NCI-H2171 treated with DMSO at 0.1 percent for 48 hours (cell line): ENCODE results near the gene UGT8.
A peak's percentile ranks its signal among the peaks of the same experiment; 100 is the strongest.
"Not testable (repeated sequence)": the region's sequence is repeated elsewhere in the genome, so short reads cannot be mapped to it uniquely, and the experiment has no call there.

Experiments
- DNase-seq: peaks from one replicate; lab custom pipeline; 2025; lab: John Stamatoyannopoulos, UW

The UGT8 gene

DNA sequence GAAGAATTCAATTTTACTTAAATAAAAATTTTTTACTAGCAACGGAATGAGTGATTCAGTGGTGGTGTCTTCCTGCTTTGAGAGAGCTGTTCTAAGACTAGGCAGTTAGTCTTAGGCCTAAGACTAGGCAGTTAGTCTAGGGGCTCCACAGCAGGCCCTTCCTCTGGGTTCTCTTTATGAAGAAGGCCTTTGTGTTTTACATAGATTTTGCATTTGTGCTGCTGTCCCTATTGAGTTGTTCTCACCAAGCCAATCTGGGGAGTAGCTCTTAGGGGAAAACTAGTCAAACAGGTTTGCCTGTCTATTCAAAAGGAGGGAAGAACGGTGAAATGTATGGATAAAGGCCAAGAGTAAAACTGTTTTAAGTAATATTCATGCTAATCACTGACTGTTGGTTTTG lies 7.6 kb downstream of the UGT8 start:
- DNase-seq = no peak

DNA sequence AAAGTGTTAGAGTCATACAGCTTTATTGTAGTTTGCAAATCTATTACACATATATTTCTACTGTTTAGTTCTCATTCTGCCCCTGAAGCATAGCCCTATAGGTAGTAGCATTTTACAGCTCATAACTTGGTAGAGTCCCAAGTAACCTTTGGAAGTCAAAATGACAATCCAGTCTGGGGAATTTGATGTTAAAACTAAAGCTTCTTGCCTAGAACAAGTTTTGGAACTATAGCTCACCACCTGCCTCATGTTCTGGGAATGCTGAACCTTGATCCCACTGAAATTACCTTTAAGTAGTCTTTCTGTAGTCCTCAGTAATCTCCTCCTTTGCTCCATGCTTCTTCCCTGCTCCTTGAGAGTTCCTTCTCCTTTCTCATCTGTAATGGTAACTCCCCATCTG lies 8.4 kb downstream of the UGT8 start:
- no peak for DNase-seq

DNA sequence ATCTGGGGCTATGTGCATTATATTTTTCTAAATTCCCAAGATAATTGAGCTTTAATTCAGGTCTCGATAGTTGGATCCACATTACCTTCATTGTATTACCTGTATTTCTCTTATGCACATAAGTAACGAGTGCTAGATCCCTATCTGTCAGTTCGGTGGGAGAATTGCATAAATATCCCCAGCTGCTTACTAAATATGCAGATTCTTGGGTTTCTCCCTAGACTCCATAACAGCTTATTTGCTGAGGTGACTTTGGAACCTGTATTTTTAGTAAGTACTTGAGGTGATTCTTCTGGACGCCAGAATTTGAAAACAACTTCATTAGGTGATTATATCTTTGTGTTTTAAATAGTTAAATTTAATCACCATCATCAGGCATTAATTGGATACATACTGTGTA lies 15.0 kb downstream of the UGT8 start:
- peak; percentile 13 for DNase-seq

DNA sequence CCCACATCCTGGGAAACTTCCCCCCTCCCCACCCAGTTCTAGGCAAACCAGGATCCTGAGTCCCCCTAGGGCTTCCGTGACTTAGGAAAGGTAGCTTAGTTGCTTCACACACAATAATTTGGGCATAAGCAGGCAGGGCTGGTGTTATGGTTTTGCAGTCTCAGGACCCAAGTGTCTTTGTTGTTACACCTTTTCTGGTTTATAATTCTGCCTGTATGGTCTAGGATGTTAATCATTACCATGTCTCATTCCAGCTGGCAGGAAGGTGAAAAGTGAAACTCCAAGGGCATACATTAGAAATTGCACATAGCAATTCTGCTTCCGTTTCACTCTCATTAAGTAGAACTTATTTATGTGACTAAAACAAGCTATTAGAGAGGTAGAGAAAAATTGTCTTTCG lies 16.8 kb downstream of the UGT8 start:
- DNase-seq = peak; percentile 14

DNA sequence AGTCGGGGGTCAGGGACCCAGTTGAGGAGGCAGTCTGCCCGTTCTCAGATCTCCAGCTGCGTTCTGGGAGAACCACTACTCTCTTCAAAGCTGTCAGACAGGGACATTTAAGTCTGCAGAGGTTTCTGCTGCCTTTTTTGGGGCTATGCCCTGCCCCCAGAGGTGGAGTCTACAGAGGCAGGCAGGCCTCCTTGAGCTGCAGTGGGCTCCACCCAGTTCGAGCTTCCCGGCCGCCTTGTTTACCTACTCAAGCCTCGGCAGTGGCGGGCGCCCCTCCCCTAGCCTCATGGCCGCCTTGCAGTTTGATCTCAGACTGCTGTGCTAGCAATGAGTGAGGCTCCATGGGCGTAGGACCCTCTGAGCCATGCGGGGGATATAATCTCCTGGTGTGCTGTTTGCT lies 17.4 kb downstream of the UGT8 start:
- peak; percentile 48 for DNase-seq

DNA sequence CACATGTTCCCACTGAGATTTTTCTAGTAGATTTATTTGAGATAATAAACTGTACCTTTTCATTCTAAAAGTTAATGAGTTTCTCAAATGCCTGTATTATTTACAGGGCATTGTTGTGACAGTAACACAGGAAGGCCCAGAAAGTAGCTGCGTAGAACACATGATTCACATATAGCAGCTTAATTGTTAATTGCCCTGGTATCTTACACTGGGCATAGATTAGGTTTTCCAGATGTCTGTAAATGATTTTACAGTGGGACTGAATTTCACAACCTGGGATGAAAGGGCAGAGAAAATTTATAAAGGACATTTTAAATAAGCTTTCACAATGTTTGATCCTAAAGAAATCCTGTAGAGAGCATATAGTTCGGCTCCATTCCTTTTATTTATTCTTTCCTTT lies 27.6 kb downstream of the UGT8 start:
- no peak for DNase-seq

DNA sequence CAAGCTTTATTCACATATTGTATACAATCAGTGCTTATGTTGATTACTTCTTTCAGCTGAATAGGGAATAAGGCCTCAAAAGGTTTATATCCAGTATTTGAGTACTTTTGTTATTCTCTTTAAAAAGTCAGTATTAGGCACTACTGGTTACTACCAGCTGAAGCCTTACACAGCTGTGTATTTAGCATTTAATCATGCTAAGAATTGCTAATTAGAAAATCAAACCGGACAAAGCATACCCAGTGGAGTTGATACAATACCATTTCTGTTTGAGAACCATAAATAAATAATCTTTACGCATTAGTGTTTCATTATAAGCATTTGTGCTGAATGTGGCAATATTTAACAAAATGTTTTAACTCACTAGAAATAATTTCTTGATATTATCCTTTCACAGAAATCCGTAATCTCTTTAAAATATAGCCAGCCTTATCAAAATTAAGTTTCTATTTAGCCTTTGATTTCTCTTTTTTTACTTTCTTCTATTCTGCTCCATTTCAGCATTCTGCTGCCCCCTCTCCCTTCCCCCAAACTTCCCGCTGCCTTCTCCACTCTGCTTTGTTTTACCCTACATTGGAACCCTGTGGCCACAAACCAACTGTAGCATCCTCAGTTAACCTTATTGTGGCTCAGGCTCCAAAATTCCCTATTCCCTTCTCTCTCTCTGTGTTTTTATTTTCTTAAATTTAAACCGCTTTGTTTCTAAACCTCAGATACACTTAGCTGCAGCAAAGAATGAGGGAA lies 37.8 kb downstream of the UGT8 start:
- DNase-seq = no peak

DNA sequence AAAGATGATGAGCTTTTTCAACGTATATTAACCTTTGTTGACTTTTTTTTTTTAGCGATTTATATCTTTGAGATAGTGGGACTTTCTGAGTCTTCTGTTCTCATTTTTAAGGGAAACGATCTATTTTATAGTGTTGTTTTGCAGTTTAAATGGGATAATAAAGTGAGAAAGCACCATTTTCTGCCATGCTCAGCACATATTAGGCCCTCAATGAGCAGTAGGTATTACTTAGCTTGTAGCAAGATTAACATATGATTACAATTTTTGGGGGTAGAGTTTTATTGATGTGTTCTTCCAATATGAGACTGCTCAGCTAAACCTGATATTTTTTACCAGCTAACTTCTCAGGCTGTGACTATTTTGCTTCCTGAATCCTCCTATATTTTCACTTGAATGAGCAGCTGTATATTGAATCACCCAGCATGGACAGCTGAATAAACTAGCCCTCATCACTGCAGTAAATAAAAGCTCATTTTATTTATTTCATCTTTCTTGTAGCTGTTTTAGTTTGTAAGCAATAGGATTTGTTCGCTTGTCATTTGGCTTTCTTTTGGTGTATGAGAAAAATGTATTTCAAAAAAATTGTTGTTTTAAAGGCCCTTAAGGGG lies 43.7 kb downstream of the UGT8 start:
- DNase-seq = no peak

DNA sequence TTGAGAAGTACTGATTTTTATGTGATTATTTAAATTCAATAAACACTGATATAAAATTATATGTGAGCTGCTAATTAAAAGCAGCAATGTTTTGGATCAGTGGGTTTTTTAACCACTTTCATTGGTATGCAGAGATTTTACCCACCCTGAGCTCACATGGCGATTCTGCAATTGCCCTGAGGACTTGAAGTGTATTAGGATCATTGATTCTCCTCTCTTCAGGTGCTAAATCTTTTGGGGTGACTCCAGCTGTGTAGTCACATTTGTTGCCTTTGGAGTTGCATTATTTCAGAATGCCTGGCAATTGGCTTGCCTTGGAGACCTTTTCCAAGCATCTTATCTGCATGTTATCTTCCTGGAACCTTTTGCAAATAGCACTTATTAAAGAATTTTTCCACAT lies 51.3 kb downstream of the UGT8 start:
- DNase-seq = no peak

DNA sequence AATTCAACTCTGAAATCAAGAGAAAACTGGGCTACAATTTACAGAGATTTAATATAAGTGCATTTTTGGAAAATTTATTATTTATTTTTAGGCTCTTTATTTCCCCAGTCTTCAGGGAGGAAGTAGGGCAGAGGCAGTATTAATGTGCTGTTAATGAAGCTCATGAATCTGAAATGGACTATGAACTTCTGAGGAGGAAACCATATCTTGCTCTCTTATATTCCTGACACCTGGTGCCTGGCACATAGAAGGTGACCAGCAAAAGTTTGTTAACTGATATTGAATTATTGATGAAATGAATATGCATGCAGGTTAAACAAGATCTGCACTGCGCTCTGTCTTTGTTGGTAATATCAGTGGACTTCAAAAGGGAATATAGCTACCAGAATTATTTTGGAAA lies 55.1 kb downstream of the UGT8 start:
- no peak for DNase-seq

DNA sequence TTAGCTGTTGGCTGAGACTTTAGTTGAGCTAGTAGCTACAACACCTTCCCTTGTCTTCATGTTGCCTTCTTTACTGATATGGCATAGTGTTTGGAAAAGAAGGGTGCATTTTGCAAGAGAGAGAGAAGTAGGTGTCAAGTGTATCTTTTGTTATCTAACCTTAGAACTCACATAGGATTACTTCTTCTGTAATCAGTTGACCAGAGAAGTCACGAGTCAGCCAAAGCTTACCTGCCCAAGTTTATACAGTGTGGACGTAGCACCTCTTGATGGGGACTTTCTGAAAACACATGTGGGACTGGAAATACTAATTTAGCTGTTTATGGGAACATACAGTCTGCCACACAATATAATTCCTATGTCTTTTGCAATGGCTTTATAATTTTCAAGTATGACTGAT lies 56.0 kb downstream of the UGT8 start:
- no peak for DNase-seq

DNA sequence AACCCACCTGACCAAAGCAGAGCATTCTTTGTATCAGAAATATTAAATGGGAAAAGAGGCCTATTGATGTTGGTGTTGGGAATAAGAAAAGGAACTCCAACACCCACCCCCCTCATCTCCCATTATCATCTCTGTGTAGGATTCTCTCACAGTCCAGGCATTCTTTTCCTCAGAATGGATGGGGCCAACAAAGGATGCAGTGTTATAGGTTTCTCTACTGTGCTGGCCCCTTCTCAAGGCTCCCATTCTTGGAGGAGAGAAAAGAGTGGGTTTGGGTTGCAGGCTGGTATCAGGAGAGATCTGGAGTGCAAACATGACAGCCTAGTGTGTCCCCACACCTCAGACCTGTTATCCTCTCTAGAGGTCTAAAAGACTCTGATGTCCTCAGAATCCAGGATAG lies 59.6 kb downstream of the UGT8 start:
- DNase-seq = no peak

DNA sequence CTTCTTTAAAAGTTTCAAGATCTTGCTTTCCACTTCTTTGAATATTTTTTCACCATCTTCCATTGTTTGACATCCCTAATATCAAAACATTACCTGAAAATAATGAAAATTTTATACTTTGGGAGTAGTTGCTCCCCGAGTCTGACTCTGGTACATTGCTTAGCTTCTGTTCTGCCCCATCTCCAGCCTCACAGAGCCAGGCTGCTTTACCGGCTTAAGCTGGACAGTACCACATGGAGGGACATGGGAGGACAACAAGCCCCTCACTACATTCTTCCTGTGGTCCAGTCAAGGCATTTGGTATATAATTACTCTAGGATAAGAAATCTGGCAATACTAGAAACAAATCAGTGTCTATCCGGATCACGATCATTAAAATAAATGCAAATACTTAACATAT lies 60.2 kb downstream of the UGT8 start:
- DNase-seq = no peak

DNA sequence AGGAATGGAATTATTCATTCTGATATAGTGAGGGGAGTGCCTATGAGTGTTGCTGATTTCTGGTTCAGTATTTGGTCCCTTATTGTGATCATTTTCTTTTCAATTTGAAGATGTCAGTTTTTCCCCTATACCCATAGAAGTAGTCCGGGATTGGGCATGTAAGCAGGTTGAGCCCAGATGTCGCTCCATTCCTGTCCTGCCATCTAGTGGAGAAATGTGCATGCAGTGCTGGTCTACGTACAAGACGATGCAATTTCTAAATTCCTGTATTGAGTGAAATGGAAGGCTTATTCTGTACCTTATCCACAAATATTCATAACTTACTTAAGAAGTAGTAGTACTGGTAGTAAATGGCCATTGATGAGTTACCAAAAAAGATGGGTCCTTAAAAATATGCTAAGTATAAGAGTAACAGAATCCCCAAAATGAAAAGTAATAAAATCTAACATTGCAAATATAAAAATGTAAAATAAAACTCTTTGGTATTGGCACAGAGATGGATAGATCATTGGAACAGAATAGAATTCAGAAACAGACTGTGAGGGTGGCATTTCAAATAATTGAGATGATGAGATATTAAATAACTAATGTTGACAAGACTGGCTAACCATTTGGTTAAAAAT lies 60.9 kb downstream of the UGT8 start:
- peak; percentile 58 for DNase-seq

DNA sequence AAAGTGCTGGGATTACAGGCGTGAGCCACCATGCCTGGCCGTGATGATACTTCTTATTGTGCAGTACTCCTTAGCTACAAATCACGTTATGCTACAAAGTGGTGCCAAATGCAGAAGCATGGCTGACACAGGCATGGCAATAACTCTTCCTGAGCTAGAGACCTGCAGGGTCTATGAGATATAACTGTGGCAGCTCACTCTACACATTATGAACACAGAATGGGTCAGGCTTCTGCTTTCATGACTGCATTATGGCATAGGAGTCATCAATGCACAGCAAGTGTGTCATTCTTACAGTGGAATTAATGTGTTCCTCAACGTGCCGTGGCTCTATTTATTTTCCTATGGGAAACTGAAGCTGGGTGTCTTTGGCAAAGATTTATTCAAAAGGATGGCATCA lies 64.5 kb downstream of the UGT8 start:
- no peak for DNase-seq

DNA sequence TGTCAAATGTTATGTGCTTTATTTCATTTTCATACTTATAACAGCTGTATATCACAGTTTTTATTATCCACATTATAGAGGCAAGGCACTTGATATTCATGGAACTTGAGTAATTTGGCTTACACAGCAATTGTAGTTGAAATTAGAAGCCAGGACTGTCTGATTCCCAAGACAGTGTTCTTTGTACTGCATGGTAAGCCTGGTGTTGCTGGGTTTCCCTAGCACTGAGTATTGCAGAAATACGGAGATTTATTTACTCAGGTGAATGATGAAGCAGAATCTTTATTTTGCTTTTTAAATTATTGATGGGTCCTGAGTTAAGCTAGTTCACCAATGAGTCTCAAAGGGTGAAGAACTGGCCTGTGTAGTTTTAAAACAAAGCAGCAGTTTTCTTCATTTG lies 70.0 kb downstream of the UGT8 start:
- no peak for DNase-seq

DNA sequence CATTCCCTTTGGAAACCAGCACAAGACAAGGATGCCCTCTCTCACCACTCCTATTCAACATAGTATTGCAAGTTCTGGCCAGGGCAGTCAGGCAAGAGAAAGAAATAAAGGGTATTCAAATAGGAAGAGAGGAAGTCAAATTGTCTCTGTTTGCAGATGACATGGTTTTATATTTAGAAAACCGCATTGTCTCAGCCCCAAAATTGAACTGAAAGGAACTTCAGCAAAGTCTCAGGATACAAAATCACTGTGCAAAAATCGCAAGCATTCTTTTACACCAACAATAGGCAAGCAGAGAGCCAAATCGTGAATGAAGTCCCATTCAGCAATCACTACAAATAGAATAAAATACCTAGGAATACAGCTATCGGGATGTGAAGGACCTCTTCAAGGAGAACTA lies 72.1 kb downstream of the UGT8 start:
- not testable (repeated sequence) for DNase-seq

DNA sequence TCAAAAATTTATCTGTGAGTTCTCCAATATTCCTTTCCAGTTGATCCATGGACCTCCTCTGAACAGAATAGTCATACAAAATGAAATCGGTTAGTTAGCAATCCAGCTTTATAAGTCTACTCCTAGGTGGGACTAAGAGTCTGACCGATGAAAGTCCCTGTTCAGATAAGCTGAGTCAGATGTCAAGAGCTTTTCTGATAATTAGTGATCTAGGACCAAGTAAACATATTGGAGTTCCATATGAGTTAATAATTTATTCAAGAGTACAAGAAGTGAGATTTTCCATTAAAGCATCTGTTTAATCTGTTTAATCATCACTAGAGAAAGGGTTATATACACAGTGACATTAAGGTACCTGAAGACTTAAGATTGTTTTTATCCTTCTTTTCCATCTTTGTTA lies 74.7 kb downstream of the UGT8 start:
- no peak for DNase-seq

DNA sequence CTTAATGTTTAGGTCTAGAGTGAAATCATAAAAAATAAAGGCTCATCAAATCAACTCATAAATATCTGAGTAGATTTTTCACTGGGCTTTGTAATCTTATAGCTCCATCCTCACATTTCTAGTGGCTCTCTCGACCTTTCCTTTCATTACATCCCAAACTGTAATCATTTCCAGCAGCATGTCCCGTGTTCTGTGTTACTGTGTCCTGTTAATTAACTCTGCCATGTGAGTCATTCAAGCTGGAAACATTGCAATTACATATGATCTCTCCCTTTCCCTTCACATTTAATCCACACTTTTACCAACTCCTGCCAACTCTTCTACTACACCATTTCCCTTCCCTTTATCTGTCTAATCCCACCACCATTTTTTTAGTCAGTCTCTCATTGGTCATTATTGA lies 75.5 kb downstream of the UGT8 start:
- DNase-seq = no peak

DNA sequence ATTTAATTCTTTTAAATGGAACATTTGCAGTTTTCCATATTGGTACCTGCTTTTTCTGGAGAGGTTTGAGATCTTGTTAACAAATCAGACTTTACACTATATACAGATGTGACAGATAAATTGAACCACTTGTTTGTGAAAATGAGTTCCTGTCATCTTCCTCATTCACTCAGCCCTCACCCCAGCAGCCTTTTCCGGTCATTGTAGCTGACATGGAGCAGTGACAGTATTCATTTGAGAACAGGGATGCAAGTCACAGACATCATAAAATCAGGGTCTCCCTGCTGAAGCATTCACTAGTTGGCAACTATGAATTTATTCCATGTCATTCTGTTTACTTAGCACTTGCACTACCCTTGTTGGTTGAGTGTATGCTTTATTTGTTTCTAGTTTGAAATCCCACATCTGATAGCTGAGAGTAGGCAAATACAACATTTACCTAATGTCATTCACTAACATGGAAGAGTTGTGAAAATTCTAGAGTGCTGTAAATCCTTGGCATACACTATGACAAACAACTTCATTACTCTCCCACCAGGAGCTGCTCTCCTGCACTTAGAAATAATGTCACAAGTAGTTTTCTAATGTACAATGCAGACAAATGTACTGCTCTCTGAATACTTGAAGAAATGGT lies 78.9 kb downstream of the UGT8 start:
- no peak for DNase-seq

DNA sequence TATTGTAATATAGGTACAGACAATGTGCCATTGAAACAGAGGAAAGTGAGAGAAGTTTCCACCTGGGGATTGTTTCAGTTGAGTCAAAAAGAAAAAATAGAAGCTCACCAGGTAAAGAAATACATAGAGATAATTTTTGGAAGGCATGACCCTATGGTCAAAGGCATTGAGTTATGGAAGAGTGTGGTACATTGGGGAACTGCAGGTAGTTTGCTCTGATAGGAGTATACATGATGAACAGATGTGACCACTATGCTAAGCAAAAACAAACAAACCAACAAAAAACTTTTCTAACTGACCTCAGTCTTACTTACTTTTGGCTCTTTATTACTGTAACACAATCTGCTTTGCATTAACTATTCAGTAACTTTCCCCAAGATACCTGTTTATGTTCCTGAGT lies 85.9 kb downstream of the UGT8 start:
- no peak for DNase-seq

DNA sequence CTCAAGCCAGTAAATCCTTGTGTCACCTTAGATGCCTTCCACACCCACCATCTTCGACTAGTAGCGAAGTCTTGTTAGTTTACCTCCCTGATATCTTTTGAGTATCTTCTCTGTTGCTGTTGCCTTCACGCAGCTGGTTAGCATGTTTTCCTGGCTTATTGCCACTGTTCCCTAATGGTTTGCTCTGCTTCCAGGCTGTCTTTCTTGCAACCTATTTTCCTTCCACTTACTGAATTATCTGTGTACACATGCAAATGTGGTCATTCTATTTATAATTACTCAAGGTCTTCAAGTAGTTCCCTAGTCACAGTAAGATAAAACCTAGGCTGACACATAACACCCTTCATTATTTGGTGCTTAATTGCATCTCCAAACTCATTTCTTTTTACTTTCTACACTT lies 89.5 kb downstream of the UGT8 start:
- peak; percentile 52 for DNase-seq

DNA sequence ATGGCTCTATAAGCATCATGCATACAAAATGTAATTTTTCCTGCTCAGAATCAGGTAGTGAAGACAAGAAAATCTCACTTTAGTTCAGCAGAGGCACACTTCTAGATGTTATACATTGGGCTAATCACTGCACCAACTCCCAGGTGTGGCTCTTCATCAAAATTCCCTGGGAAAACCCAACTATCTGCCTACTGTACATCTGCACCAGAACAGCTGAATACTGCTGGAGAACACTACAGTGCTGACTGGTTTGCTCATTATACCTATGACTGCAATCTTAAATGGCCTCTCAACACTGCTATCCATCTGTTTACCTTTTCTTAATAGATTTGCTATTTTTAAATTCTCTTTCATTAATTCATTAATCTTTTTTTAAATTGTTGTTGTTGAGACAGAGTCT lies 92.0 kb downstream of the UGT8 start:
- no peak for DNase-seq
